Testis (tissue), 2 donors: ENCODE data around the gene ABTB2.

Experiments
- CTCF ChIP-seq, 3 experiments: fragments of 450-650 bp in 2 of 3; fragments of 200-600 bp in 1 of 3; sonication (generic) in 1 of 3; IDR thresholded peaks; one replicate each; pipeline ENCODE4 v1.5.1; 2016 to 2019; ENCODE audit warnings: antibody characterized with exemption in 3 of 3, mild to moderate bottlenecking in 2 of 3, moderate library complexity in 1 of 3
- POLR2A ChIP-seq: fragments of 450-650 bp; IDR thresholded peaks from one replicate; pipeline ENCODE4 v1.6.1; 2017; ENCODE audit warnings: antibody characterized with exemption, mild to moderate bottlenecking, moderate library complexity

GRCh38 chr11:34249439-34249838 lies 108.4 kb downstream of the ABTB2 start:
- no peak for TF ChIP-seq CTCF (IDR thresholded peaks at IDR 0.05)
- no peak for TF ChIP-seq POLR2A
